HG03442 (cell line): ENCODE data around the gene TNS1.

Experiments used
- ATAC-seq: cut with Tn5 transposase; IDR thresholded peaks from one replicate; pipeline ENCODE4 v1.9.1; 2021; ENCODE audit warnings: mild to moderate bottlenecking, moderate library complexity; ENCODE audit not compliant: unreplicated experiment

Gene TNS1

GRCh38 chr2:217853961-217854360, 148.8 kb downstream of the TNS1 start:
- ATAC-seq, result no peak

GRCh38 chr2:217853301-217853881, 149.4 kb downstream of the TNS1 start:
- ATAC-seq, result no peak

- no peak for ATAC-seq
Observed at GRCh38 chr2:217852555-217853211, 150.1 kb downstream of the TNS1 start.

GRCh38 chr2:217851191-217852020, 151.4 kb downstream of the TNS1 start:
- no peak for ATAC-seq

- no peak for ATAC-seq
Observed at GRCh38 chr2:217849154-217849975, 153.4 kb downstream of the TNS1 start.

- no peak for ATAC-seq
Observed at GRCh38 chr2:217848351-217848957, 154.3 kb downstream of the TNS1 start.

- ATAC-seq, result no peak
Observed at GRCh38 chr2:217847552-217848350, 155.0 kb downstream of the TNS1 start.

- no peak for ATAC-seq
Observed at GRCh38 chr2:217847115-217847514, 155.7 kb downstream of the TNS1 start.

GRCh38 chr2:217846321-217846743, 156.5 kb downstream of the TNS1 start:
- ATAC-seq, result no peak

GRCh38 chr2:217845301-217845700, 157.5 kb downstream of the TNS1 start:
- no peak for ATAC-seq

- ATAC-seq, result no peak
Observed at GRCh38 chr2:217844696-217845095, 158.1 kb downstream of the TNS1 start.

GRCh38 chr2:217843324-217843723, 159.5 kb downstream of the TNS1 start:
- ATAC-seq, result no peak

GRCh38 chr2:217842017-217842416, 160.8 kb downstream of the TNS1 start:
- ATAC-seq, result no peak

- ATAC-seq, result no peak
Observed at GRCh38 chr2:217840522-217840921, 162.3 kb downstream of the TNS1 start.

- no peak for ATAC-seq
Observed at GRCh38 chr2:217839750-217840107, 163.1 kb downstream of the TNS1 start.

GRCh38 chr2:217839073-217839749, 163.6 kb downstream of the TNS1 start:
- ATAC-seq, result no peak

- ATAC-seq, result no peak
Observed at GRCh38 chr2:217838409-217838831, 164.4 kb downstream of the TNS1 start.

- ATAC-seq, result no peak
Observed at GRCh38 chr2:217837530-217837929, 165.3 kb downstream of the TNS1 start.

- ATAC-seq, result no peak
Observed at GRCh38 chr2:217836901-217837491, 165.8 kb downstream of the TNS1 start.
